Thyroid gland (tissue), 4 donors: Measurements from ENCODE around the gene DAND5.
A peak's percentile ranks its signal among the peaks of the same experiment; 100 is the strongest.

ENCODE experiments used
- POLR2A ChIP-seq, 2 donors: fragments of 450-650 bp; IDR thresholded peaks; one replicate each; pipeline ENCODE4 v1.6.1; 2017; ENCODE audit warnings: antibody characterized with exemption in 2 of 2, mild to moderate bottlenecking in 2 of 2, moderate library complexity in 1 of 2
- TF ChIP-seq, protein P1 (sequence below), 6 experiments: fragments of 200-600 bp in 3 of 6; fragments of 450-650 bp in 3 of 6; sonication (generic) in 3 of 6; IDR thresholded peaks; one replicate each; pipeline ENCODE4 v1.5.1; 2016 to 2019; ENCODE audit warnings: antibody characterized with exemption in 6 of 6, mild to moderate bottlenecking in 2 of 6, inconsistent platforms in 1 of 6, moderate library complexity in 1 of 6

DNA sequence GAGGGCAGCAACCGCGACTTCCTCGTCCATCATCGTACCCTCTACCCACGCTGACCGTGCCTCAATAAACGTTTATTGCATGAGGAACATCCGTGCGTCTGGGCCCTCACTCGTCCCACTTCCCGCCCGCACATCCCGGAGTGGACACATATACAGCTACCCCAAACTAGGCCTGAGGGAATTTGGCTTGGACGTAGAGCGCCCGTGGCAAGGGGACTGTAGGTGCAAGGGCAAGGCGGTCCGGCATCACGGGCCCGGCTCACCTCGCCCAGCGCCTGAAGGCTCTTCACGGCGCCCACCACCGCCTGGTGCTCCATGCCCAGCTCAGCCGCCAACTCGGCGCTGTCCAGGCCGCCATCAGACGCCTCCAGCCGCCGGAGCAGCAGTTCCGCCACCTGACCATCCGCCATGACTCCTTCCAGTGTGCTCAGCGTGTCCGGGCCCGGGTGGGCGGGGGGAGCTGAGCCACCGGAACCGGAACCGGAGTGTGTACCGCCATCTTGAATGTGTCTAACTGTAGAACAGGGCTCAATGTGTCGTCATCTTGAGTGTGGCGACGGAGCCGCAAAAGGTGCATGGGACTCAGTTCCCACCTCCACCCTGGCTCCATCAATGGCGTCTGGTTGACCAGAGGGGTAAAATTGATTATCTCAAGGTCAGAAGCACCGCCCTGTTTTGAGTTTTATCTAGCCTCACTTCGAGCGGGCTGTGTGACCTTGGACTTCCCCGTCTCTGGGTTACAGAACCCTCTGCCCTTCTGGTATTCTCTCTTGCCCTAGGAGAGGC lies 35.9 kb upstream of the DAND5 start, which contains the start of gene FARSA:
- TF ChIP-seq, protein P1, sequence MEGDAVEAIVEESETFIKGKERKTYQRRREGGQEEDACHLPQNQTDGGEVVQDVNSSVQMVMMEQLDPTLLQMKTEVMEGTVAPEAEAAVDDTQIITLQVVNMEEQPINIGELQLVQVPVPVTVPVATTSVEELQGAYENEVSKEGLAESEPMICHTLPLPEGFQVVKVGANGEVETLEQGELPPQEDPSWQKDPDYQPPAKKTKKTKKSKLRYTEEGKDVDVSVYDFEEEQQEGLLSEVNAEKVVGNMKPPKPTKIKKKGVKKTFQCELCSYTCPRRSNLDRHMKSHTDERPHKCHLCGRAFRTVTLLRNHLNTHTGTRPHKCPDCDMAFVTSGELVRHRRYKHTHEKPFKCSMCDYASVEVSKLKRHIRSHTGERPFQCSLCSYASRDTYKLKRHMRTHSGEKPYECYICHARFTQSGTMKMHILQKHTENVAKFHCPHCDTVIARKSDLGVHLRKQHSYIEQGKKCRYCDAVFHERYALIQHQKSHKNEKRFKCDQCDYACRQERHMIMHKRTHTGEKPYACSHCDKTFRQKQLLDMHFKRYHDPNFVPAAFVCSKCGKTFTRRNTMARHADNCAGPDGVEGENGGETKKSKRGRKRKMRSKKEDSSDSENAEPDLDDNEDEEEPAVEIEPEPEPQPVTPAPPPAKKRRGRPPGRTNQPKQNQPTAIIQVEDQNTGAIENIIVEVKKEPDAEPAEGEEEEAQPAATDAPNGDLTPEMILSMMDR (IDR thresholded peaks at IDR 0.05), result no peak
- peak in 1 of 2 donors; percentile 75 for TF ChIP-seq POLR2A (IDR thresholded peaks at IDR 0.05)
